ENCODE data around the gene MOXD1.
"Not testable (repeated sequence)": the region's sequence is repeated elsewhere in the genome, so short reads cannot be mapped to it uniquely, and the experiment has no call there.

Gene MOXD1

GRCh38 chr6:132270726-132271402 is 130.4 kb downstream of the MOXD1 start:
- Histone ChIP-seq H3K27ac (ENCODE audit: low read depth, low read length) (no peak overlapping the region), H3K4me1 (ENCODE audit: insufficient read depth, low read length) (no peaks in the 10 kb centered on the region), H3K36me3 (ENCODE audit: insufficient read depth, low read length) (no peaks in the 10 kb centered on the region), H3K9ac (ENCODE audit: low read length) (no peak overlapping the region), H3K4me3 (ENCODE audit: low read depth in 1 of 2, low read length in 2 of 2) (no peak overlapping the region), H3K9me3 (ENCODE audit: low read length) (no peaks in the 10 kb centered on the region), H3K27me3 (ENCODE audit: control insufficient read depth in 1 of 2, insufficient read depth in 2 of 2, low read length in 2 of 2) (no peaks in the 10 kb centered on the region)

DNA sequence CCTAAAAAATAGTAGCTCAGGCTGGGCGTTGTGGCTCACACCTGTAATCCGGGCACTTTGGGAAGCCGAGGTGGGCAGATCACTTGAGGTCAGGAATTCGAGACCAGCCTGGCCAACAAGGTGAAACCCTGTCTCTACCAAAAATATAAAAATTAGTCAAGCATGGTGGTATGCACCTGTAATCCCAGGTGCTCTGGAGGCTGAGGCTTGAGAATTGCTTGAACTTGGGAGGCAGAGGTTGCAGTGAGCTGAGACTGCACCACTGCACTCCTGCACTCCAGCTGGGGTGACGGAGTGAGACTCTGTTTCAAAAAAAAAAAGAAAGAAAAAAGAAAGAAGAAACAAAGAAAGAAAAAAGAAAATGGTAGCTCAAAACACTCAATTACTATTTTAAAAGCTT is 132.6 kb downstream of the MOXD1 start:
- H3K36me3 ChIP-seq (ENCODE audit: insufficient read depth, low read length); H3K4me1 ChIP-seq (ENCODE audit: insufficient read depth, low read length); H3K4me3 ChIP-seq (ENCODE audit: low read depth in 1 of 2, low read length in 2 of 2); H3K9me3 ChIP-seq (ENCODE audit: low read length); H3K27me3 ChIP-seq (ENCODE audit: control insufficient read depth in 1 of 2, insufficient read depth in 2 of 2, low read length in 2 of 2); H3K9ac ChIP-seq (ENCODE audit: low read length); H3K27ac ChIP-seq (ENCODE audit: low read depth, low read length): not testable (repeated sequence)

GRCh38 chr6:132268209-132268608 is 133.1 kb downstream of the MOXD1 start:
- Histone ChIP-seq H3K9ac (ENCODE audit: low read length) (no peak overlapping the region), H3K27me3 (ENCODE audit: control insufficient read depth in 1 of 2, insufficient read depth in 2 of 2, low read length in 2 of 2) (no peaks in the 10 kb centered on the region), H3K9me3 (ENCODE audit: low read length) (no peaks in the 10 kb centered on the region), H3K27ac (ENCODE audit: low read depth, low read length) (no peak overlapping the region), H3K36me3 (ENCODE audit: insufficient read depth, low read length) (no peaks in the 10 kb centered on the region), H3K4me3 (ENCODE audit: low read depth in 1 of 2, low read length in 2 of 2) (no peak overlapping the region), H3K4me1 (ENCODE audit: insufficient read depth, low read length) (no peaks in the 10 kb centered on the region)

- Histone ChIP-seq H3K27ac (ENCODE audit: low read depth, low read length) (no peak overlapping the region), H3K36me3 (ENCODE audit: insufficient read depth, low read length) (no peaks in the 10 kb centered on the region), H3K4me1 (ENCODE audit: insufficient read depth, low read length) (no peaks in the 10 kb centered on the region), H3K4me3 (ENCODE audit: low read depth in 1 of 2, low read length in 2 of 2) (no peak overlapping the region), H3K27me3 (ENCODE audit: control insufficient read depth in 1 of 2, insufficient read depth in 2 of 2, low read length in 2 of 2) (no peaks in the 10 kb centered on the region), H3K9me3 (ENCODE audit: low read length) (no peaks in the 10 kb centered on the region), H3K9ac (ENCODE audit: low read length) (no peak overlapping the region)
These were observed 135.7 kb downstream of the MOXD1 start for GRCh38 chr6:132265451-132266097.

DNA sequence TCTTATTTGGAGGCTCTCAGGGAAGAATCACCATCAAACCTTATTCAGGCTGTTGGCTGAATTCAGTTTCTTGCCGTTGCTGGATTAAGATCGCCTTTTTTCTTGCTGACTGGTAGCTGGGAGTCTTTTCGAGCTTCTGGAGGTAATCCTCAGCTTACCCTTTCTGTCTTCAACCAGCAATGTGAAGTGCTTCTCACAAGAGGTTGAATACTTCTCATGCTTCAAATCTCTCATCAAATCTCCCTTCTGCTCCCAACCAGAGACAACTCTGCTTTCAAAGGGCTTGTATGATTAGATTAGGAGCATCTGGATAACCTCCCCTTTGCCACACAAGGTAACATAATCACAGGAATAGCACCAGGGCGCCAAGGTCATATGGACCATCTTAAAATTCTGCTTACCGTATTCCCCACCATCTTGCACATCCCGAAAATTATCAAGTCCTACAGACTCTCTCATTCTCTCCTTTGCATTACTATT is 137.2 kb downstream of the MOXD1 start:
- Histone ChIP-seq H3K36me3 (ENCODE audit: insufficient read depth, low read length) (no peaks in the 10 kb centered on the region), H3K27me3 (ENCODE audit: control insufficient read depth in 1 of 2, insufficient read depth in 2 of 2, low read length in 2 of 2) (no peaks in the 10 kb centered on the region), H3K4me3 (ENCODE audit: low read depth in 1 of 2, low read length in 2 of 2) (no peak overlapping the region), H3K4me1 (ENCODE audit: insufficient read depth, low read length) (no peaks in the 10 kb centered on the region), H3K9ac (ENCODE audit: low read length) (no peak overlapping the region), H3K27ac (ENCODE audit: low read depth, low read length) (no peak overlapping the region), H3K9me3 (ENCODE audit: low read length) (no peaks in the 10 kb centered on the region)

DNA sequence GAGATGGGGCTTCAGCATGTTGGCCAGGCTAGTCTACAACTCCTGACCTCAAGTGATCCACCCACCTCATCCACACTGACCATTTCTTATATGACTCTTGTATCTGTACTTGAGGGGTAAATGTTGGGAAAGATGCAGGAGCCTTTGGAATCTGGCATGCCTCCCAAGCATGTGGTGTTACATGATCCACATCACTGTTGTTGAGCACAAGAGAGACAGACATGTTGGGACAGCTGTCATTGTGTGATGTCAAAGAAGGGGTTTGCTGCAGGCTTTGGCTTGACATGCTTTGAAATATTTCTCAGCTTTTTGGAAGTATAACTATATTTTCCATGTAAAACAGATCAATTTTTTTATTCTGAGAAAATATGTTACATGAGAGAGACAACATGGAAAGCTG is 139.9 kb downstream of the MOXD1 start:
- H3K27me3 ChIP-seq (ENCODE audit: control insufficient read depth in 1 of 2, insufficient read depth in 2 of 2, low read length in 2 of 2): no peaks in the 10 kb centered on the region
- H3K9me3 ChIP-seq (ENCODE audit: low read length): no peaks in the 10 kb centered on the region
- no peak overlapping the region for H3K9ac ChIP-seq (ENCODE audit: low read length)
- no peak overlapping the region for H3K27ac ChIP-seq (ENCODE audit: low read depth, low read length)
- no peaks in the 10 kb centered on the region for H3K36me3 ChIP-seq (ENCODE audit: insufficient read depth, low read length)
- H3K4me1 ChIP-seq (ENCODE audit: insufficient read depth, low read length): no peaks in the 10 kb centered on the region
- no peak overlapping the region for H3K4me3 ChIP-seq (ENCODE audit: low read depth in 1 of 2, low read length in 2 of 2)

DNA sequence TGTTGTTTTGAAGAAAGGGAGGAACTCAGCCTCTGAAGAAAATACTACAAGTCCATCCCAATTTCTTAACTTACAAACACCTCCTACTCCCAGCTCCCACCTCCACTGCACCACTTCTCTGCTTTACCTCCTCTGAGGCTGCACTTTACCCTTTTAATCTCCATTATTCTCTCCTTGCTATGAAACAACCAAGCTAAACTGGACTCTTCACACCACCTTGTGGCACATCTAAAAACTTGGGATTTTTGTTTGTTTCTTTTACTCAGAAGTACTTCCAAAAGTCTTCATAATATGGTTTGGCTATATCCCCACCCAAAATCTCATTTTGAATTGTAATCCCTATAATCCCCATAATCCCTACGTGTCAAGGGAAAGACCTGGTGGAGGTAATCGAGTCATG is 142.2 kb downstream of the MOXD1 start:
- no peak overlapping the region for H3K27ac ChIP-seq (ENCODE audit: low read depth, low read length)
- H3K4me1 ChIP-seq (ENCODE audit: insufficient read depth, low read length): no peaks in the 10 kb centered on the region
- H3K36me3 ChIP-seq (ENCODE audit: insufficient read depth, low read length): no peaks in the 10 kb centered on the region
- no peak overlapping the region for H3K9ac ChIP-seq (ENCODE audit: low read length)
- no peaks in the 10 kb centered on the region for H3K9me3 ChIP-seq (ENCODE audit: low read length)
- H3K4me3 ChIP-seq (ENCODE audit: low read depth in 1 of 2, low read length in 2 of 2): no peak overlapping the region
- H3K27me3 ChIP-seq (ENCODE audit: control insufficient read depth in 1 of 2, insufficient read depth in 2 of 2, low read length in 2 of 2): no peaks in the 10 kb centered on the region

DNA sequence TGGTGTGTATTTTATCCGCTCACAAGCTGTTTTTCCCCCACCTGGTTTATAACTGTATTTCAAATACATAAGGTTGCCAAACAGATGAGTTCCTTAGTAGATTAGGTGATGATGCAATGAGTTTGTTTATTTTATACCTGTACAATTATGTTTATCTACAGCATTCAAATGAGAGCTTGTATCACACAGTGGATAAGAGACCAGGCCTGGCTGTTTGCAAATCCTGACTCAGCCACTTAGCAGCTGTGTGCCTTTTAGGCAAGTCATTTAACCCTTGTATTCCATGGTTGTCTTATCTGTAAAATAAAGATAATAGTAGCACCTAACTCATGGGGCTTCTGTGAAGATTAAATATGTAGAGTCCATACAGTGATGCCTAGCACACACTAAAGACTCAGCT is 143.7 kb downstream of the MOXD1 start:
- no peak overlapping the region for H3K4me3 ChIP-seq (ENCODE audit: low read depth in 1 of 2, low read length in 2 of 2)
- H3K4me1 ChIP-seq (ENCODE audit: insufficient read depth, low read length): no peaks in the 10 kb centered on the region
- no peaks in the 10 kb centered on the region for H3K27me3 ChIP-seq (ENCODE audit: control insufficient read depth in 1 of 2, insufficient read depth in 2 of 2, low read length in 2 of 2)

GRCh38 chr6:132256457-132256856 is 144.8 kb downstream of the MOXD1 start:
- no peaks in the 10 kb centered on the region for H3K9me3 ChIP-seq (ENCODE audit: low read length)
- H3K27ac ChIP-seq (ENCODE audit: low read depth, low read length): no peak overlapping the region
- H3K4me1 ChIP-seq (ENCODE audit: insufficient read depth, low read length): no peaks in the 10 kb centered on the region
- no peaks in the 10 kb centered on the region for H3K36me3 ChIP-seq (ENCODE audit: insufficient read depth, low read length)
- H3K4me3 ChIP-seq (ENCODE audit: low read depth in 1 of 2, low read length in 2 of 2): no peak overlapping the region
- H3K27me3 ChIP-seq (ENCODE audit: control insufficient read depth in 1 of 2, insufficient read depth in 2 of 2, low read length in 2 of 2): no peaks in the 10 kb centered on the region
- no peak overlapping the region for H3K9ac ChIP-seq (ENCODE audit: low read length)

More for the DNA sequence above, 143.7 kb downstream of the MOXD1 start:
- H3K9me3 ChIP-seq (ENCODE audit: low read length): no peaks in the 10 kb centered on the region
- H3K9ac ChIP-seq (ENCODE audit: low read length): no peak overlapping the region
- no peaks in the 10 kb centered on the region for H3K36me3 ChIP-seq (ENCODE audit: insufficient read depth, low read length)
- H3K27ac ChIP-seq (ENCODE audit: low read depth, low read length): no peak overlapping the region

GRCh38 chr6:132253906-132254305 is 147.4 kb downstream of the MOXD1 start:
- H3K36me3 ChIP-seq (ENCODE audit: insufficient read depth, low read length): no peaks in the 10 kb centered on the region
- no peak overlapping the region for H3K9ac ChIP-seq (ENCODE audit: low read length)
- H3K4me1 ChIP-seq (ENCODE audit: insufficient read depth, low read length): no peaks in the 10 kb centered on the region
- H3K4me3 ChIP-seq (ENCODE audit: low read depth in 1 of 2, low read length in 2 of 2): no peak overlapping the region
- H3K27me3 ChIP-seq (ENCODE audit: control insufficient read depth in 1 of 2, insufficient read depth in 2 of 2, low read length in 2 of 2): no peaks in the 10 kb centered on the region
- H3K9me3 ChIP-seq (ENCODE audit: low read length): no peaks in the 10 kb centered on the region
- no peak overlapping the region for H3K27ac ChIP-seq (ENCODE audit: low read depth, low read length)

DNA sequence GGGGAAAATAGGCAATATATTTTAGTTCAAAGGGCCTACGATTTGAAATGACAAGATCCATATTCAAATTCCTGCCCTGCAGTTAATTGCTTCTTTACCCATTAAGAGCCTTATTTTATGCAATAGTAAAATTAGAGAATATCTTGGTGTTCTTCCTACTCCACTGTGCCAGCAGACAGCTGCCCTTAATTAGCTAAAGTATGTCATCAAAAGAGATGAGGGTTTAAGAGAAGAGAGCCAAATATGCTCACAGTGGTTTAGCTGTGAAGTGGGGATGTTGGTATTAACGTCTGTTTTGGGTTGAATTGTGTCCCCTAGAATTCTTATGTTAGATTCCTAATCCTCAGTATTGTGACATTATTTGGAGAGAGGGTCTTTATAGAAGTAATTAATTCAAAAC is 148.1 kb downstream of the MOXD1 start:
- no peak overlapping the region for H3K4me3 ChIP-seq (ENCODE audit: low read depth in 1 of 2, low read length in 2 of 2)
- no peaks in the 10 kb centered on the region for H3K9me3 ChIP-seq (ENCODE audit: low read length)
- no peaks in the 10 kb centered on the region for H3K27me3 ChIP-seq (ENCODE audit: control insufficient read depth in 1 of 2, insufficient read depth in 2 of 2, low read length in 2 of 2)
- H3K36me3 ChIP-seq (ENCODE audit: insufficient read depth, low read length): no peaks in the 10 kb centered on the region
- H3K4me1 ChIP-seq (ENCODE audit: insufficient read depth, low read length): no peaks in the 10 kb centered on the region
- H3K27ac ChIP-seq (ENCODE audit: low read depth, low read length): no peak overlapping the region
- no peak overlapping the region for H3K9ac ChIP-seq (ENCODE audit: low read length)

GRCh38 chr6:132252113-132252512 is 149.2 kb downstream of the MOXD1 start:
- H3K27me3 ChIP-seq (ENCODE audit: control insufficient read depth in 1 of 2, insufficient read depth in 2 of 2, low read length in 2 of 2): no peaks in the 10 kb centered on the region
- H3K4me3 ChIP-seq (ENCODE audit: low read depth in 1 of 2, low read length in 2 of 2): no peak overlapping the region
- H3K27ac ChIP-seq (ENCODE audit: low read depth, low read length): no peak overlapping the region
- no peaks in the 10 kb centered on the region for H3K4me1 ChIP-seq (ENCODE audit: insufficient read depth, low read length)
- no peaks in the 10 kb centered on the region for H3K36me3 ChIP-seq (ENCODE audit: insufficient read depth, low read length)
- no peak overlapping the region for H3K9ac ChIP-seq (ENCODE audit: low read length)
- H3K9me3 ChIP-seq (ENCODE audit: low read length): no peaks in the 10 kb centered on the region
